A673 (cell line): Measurements from ENCODE around the gene KLHL14. TPM values are rescaled to one million over a fixed set of nuclear protein-coding genes. Genes with fewer than 3 reads are reported as not detected.

Source experiments
- BruUV-seq: library from RNA; stranded (reverse); fragments of 400-500 nt; replicated peaks from 2 replicates; lab custom pipeline; 2021; lab: Mats Ljungman, UMichigan
- CTCF ChIA-PET: fragments of 300-600 bp; sonication (Branson Sonifier 250); formaldehyde crosslinking; loops from one replicate; lab custom pipeline; 2022; ENCODE audit warnings: antibody characterized with exemption; lab: Charles Lee
- POLR2A ChIA-PET: fragments of 300-600 bp; sonication (Branson Sonifier 250); formaldehyde crosslinking; loops from one replicate; lab custom pipeline; 2022; ENCODE audit warnings: antibody characterized with exemption; ENCODE audit not compliant: low non-redundant PET; lab: Charles Lee
- DNase-seq: peaks from one replicate; pipeline ENCODE4 v3.0.0-alpha.2; 2015; ENCODE audit warnings: low spot score
- H3K27ac ChIP-seq: fragments of 200-600 bp; sonication (generic); 2 replicates; pipeline ENCODE4 v1.5.1; 2016; ENCODE audit warnings: mixed run types, low read depth, mild to moderate bottlenecking, mixed read lengths, antibody characterized with exemption, low read length; ENCODE audit not compliant: poor library complexity, severe bottlenecking
- H3K27me3 ChIP-seq: fragments of 200-600 bp; sonication (generic); replicated peaks from 2 replicates; pipeline ENCODE4 v1.6.1; 2017; ENCODE audit warnings: mixed run types, low read depth, mild to moderate bottlenecking, mixed read lengths, antibody characterized with exemption, low read length; ENCODE audit not compliant: insufficient read depth, poor library complexity
- H3K36me3 ChIP-seq: fragments of 200-600 bp; sonication (generic); 2 replicates; pipeline ENCODE4 v1.6.1; 2016; ENCODE audit warnings: mixed run types, mild to moderate bottlenecking, mixed read lengths, antibody characterized with exemption, low read length; ENCODE audit not compliant: insufficient read depth, poor library complexity, severe bottlenecking
- H3K4me1 ChIP-seq: fragments of 200-600 bp; sonication (generic); 2 replicates; pipeline ENCODE4 v1.6.1; 2017; ENCODE audit warnings: mixed run types, mild to moderate bottlenecking, mixed read lengths, antibody characterized with exemption, low read length; ENCODE audit not compliant: insufficient read depth, poor library complexity, severe bottlenecking
- H3K4me3 ChIP-seq: fragments of 200-600 bp; sonication (generic); 2 replicates; pipeline ENCODE4 v1.5.1; 2016; ENCODE audit warnings: low read depth, mixed run types, mild to moderate bottlenecking, mixed read lengths, low read length; ENCODE audit not compliant: poor library complexity, severe bottlenecking
- H3K9me3 ChIP-seq: fragments of 200-600 bp; sonication (generic); 2 replicates; pipeline ENCODE4 v1.6.1; 2016; ENCODE audit warnings: mixed run types, low read depth, mild to moderate bottlenecking, mixed read lengths, antibody characterized with exemption, low read length; ENCODE audit not compliant: poor library complexity, severe bottlenecking
- EZH2 ChIP-seq: fragments of 200-600 bp; sonication (generic); IDR thresholded peaks from 2 replicates; pipeline ENCODE4 v1.6.1; 2017; ENCODE audit warnings: borderline replicate concordance, low read depth, mild to moderate bottlenecking, mixed read lengths, antibody characterized with exemption, low read length; ENCODE audit not compliant: poor library complexity, severe bottlenecking
- intact Hi-C: fragments of 100-400 bp; cut with micrococcal nuclease; formaldehyde crosslinking; loops from one replicate; pipeline ENCODE4 v1.10.0; 2022; ENCODE audit not compliant: unreplicated experiment
- total RNA-seq: library from RNA; stranded (reverse); gene quantifications from 2 replicates; pipeline ENCODE4 v1.2.3, GENCODE V29; 2021
- TF ChIP-seq, protein P1 (sequence below): fragments of 300-800, 200-600 bp; sonication (generic); conservative IDR thresholded peaks from 2 replicates; pipeline ENCODE4 v1.5.1; 2017; ENCODE audit warnings: low read depth, mild to moderate bottlenecking, antibody characterized with exemption, low read length, moderate library complexity, mixed read lengths

Gene KLHL14
- total RNA-seq, 1 experiment from 2014 or later: 2.3 TPM

DNA sequence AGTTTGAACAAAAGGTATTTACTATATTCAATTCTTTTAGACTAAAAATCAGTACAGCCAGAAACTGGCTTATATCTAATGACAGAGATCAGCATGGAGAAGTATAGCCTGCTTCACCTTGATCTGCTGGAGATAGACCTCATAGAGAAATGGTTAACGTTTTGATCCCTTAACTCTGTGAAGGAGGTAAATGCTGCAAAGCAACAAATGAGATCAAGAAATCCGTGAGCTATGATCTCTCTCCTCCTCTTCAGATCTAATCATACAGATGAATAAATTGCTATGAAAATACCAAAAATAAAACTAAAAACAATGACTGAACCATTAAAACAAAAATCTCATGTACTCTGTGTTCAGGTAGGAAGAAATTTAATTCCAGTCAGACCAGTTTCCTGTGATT lies 42.8 kb downstream of the KLHL14 start:
- H3K27ac ChIP-seq: no peak overlapping the region
- H3K36me3 ChIP-seq: no peaks in the 10 kb centered on the region
- no peaks in the 10 kb centered on the region for H3K9me3 ChIP-seq
- ChIA-PET CTCF (no interaction called here), POLR2A (interaction anchor here (0.6 kb wide), 1 partner anchor 187 kb away, joined by 3 read pairs; no protein-coding TSS in a partner anchor)
- H3K27me3 ChIP-seq: no peaks in the 10 kb centered on the region
- intact Hi-C loops: no loop called here
- TF ChIP-seq, protein P1, sequence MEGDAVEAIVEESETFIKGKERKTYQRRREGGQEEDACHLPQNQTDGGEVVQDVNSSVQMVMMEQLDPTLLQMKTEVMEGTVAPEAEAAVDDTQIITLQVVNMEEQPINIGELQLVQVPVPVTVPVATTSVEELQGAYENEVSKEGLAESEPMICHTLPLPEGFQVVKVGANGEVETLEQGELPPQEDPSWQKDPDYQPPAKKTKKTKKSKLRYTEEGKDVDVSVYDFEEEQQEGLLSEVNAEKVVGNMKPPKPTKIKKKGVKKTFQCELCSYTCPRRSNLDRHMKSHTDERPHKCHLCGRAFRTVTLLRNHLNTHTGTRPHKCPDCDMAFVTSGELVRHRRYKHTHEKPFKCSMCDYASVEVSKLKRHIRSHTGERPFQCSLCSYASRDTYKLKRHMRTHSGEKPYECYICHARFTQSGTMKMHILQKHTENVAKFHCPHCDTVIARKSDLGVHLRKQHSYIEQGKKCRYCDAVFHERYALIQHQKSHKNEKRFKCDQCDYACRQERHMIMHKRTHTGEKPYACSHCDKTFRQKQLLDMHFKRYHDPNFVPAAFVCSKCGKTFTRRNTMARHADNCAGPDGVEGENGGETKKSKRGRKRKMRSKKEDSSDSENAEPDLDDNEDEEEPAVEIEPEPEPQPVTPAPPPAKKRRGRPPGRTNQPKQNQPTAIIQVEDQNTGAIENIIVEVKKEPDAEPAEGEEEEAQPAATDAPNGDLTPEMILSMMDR: no peak
- no peak for TF ChIP-seq EZH2
- peak overlapping the region; percentile 46 for H3K4me3 ChIP-seq
- BruUV-seq: TSS peak; percentile 81
- no peaks in the 10 kb centered on the region for H3K4me1 ChIP-seq
- DNase-seq: no peak

GRCh38 chr18:32724071-32724749 lies 48.6 kb downstream of the KLHL14 start:
- CTCF ChIA-PET: no interaction called here
- POLR2A ChIA-PET: no interaction called here

GRCh38 chr18:32722279-32722678 lies 50.5 kb downstream of the KLHL14 start:
- DNase-seq: no peak
- H3K9me3 ChIP-seq: no peaks in the 10 kb centered on the region
- no peak overlapping the region for H3K4me3 ChIP-seq
- H3K36me3 ChIP-seq: no peaks in the 10 kb centered on the region
- TF ChIP-seq EZH2: no peak
- TF ChIP-seq, protein P1: no peak
- no peaks in the 10 kb centered on the region for H3K4me1 ChIP-seq
- ChIA-PET POLR2A (no interaction called here), CTCF (no interaction called here)
- H3K27ac ChIP-seq: no peak overlapping the region
- BruUV-seq: no TSS peak
- H3K27me3 ChIP-seq: no peaks in the 10 kb centered on the region
- intact Hi-C loops: no loop called here

More at GRCh38 chr18:32724071-32724749, 48.6 kb downstream of the KLHL14 start:
- TF ChIP-seq, protein P1: no peak
- no peak for TF ChIP-seq EZH2
- H3K27me3 ChIP-seq: no peaks in the 10 kb centered on the region
- H3K4me3 ChIP-seq: no peak overlapping the region
- H3K9me3 ChIP-seq: no peaks in the 10 kb centered on the region
- no peaks in the 10 kb centered on the region for H3K4me1 ChIP-seq
- intact Hi-C loops: no loop called here
- DNase-seq: no peak
- no TSS peak for BruUV-seq
- H3K27ac ChIP-seq: no peak overlapping the region
- H3K36me3 ChIP-seq: no peaks in the 10 kb centered on the region
